GM18508 (cell line): ENCODE measurements around the gene PRKAG2.
"Not testable (repeated sequence)": the region's sequence is repeated elsewhere in the genome, so short reads cannot be mapped to it uniquely, and the experiment has no call there.

ENCODE experiments used
- ATAC-seq: cut with Tn5 transposase; IDR thresholded peaks from one replicate; pipeline ENCODE4 v1.9.1; 2021; ENCODE audit warnings: moderate number of reproducible peaks; ENCODE audit not compliant: insufficient read depth, unreplicated experiment

The PRKAG2 gene

DNA sequence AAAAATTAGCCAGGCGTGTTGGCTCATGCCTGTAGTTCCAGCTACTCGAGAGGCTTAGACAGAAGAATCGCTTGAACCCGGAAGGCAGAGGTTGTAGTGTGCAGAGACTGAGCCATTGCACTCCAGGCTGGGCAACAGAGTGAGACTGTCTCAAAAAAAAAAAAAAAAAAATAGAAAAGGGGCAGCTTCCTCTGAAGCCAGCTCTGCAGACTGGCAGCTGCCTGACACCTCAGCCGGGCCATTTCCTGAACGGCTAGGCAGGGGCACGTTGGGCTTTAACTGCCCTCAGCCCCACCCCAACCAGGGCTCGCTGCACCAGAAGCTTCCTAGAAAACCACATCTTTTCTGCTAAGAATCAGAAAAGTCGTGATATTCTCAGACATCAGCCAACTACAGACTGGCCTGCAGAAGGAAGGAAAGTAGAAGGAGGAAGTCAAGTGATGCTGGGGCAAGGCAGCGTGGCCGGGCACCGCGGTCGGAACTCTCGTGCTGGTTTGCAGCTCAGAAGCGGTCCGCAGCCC is 38.0 kb downstream of the PRKAG2 start:
- peak; percentile 70 for ATAC-seq

DNA sequence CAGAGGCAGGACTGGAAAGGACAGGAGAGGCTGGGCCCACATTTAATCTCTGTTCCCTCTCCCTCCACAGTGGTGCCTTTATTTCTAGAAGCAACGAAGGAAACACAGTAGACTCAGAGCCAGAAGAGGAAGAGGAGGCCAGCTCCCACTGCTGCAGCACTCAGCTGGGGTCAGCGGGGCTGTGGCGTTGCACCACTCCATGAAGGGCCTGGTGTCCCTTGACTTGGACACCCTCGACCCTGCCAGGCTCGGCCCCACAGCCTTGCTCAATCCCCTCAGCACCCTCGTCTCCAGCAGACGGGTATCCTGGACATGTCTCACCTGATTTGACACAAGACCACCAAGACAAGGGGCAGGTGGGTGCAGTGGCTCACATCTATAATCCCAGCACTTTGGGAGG is 38.8 kb downstream of the PRKAG2 start:
- no peak for ATAC-seq

DNA sequence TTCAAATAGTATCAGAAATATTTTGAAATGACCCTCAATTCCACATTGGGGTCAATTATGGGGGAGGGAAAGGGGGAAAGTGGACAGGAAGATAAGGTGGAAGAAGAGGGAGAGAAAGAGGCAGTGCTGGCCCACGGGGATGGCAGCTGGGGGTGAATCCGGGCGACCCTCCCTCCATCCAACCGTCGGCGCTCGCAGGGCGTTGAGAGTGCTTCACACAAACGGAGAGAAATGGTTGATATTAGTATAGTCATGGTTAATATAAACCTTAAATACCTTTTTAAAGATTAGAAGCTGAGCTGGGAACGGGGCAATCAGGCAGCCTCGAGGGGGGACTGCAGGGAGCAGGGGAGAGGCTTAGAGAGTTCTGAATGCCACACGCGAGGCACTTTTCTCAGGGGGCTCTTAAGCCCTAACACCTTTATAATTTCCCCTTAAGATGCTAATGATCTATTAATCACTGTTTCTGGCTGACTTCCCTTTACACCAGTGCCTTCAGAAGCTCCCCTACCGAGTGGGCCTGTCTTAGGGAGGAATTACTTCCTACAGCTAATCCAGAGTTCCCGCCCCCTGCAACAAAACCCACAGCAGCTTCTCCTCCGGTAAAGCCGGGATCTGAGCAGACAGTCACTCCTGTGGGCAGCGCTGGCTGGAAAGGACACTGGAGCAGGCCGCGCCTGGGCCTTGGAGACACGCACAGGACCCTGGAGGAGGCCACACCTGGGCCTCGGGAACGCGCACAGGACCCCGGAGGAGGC is 39.5 kb downstream of the PRKAG2 start:
- no peak for ATAC-seq

DNA sequence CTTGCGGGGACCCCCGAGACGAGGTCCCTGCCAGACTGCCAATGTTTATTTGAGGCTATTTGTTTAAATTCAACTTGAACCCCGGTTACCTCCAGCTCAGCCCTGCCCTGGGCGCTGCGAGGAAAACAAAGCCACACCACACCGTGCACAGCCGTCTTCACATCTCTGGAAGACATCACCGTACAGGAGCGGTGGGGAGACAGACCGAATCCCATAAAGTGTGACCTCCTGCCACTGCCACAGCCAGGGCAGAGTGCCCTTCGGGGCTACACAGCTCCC is 40.0 kb downstream of the PRKAG2 start:
- no peak for ATAC-seq

- ATAC-seq, result no peak
Observed at GRCh38 chr7:151836191-151836926, 40.6 kb downstream of the PRKAG2 start.

GRCh38 chr7:151835636-151836035 is 41.3 kb downstream of the PRKAG2 start:
- ATAC-seq, result no peak

DNA sequence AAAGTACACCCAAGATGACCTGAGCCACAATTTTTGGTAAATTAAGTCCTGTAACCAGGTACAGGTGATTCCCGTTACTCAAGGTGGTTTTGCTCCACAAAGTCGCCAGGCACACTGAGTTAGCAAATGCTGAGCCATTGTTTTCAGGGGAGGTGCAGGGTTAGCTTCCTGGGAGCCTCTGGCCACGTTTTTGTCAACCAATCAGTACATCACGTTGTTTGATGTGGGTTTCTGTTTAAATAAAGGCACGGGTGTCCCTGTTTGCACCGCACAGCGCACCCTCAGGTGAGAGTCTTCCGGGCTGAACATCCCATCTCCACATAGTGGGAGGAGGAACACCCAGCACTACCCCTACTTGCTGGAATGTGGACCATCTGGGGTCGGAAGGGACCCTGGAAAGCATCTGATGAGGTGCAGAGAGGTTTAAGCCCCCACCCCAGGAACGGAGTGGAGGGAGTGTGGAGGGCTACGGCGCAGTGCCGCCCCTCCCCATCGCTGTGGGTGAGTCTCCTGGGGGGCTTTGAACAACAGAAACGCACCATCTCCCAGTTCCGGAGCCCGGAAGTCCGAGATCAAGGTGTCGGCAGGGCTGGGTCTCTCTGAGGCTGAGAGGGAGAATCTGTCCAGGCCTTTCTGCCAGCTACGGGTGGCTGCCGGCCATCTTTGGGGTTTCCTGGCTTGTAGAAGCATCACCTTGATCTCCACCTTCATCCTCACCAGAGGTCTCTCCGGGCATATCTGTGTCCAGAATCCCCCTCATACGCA is 42.5 kb downstream of the PRKAG2 start:
- no peak for ATAC-seq

- no peak for ATAC-seq
Observed at GRCh38 chr7:151833691-151834090, 43.2 kb downstream of the PRKAG2 start.

GRCh38 chr7:151833213-151833651 is 43.7 kb downstream of the PRKAG2 start:
- ATAC-seq, result no peak

DNA sequence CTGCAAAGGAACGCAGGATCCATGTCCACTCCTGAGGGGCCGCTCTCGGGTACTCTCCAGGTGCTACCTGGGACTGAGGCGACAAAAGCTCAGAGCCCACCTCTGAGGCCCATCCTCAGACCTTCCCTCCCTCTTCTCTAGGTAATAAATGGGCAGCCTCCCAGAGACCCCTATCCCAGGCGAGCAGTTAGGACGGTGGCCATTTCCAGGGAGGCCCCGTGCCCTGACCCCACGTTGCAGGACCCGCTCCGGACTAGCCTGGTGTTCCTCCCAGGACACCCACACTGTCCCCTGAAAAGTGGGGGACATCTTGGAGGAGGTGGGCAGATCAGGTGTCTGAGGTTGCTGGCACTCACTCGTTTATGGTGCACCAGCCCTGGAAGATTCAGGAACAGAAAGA is 44.3 kb downstream of the PRKAG2 start:
- ATAC-seq, result no peak

- ATAC-seq, result no peak
Observed at GRCh38 chr7:151832138-151832537, 44.8 kb downstream of the PRKAG2 start.

GRCh38 chr7:151831606-151832005 is 45.3 kb downstream of the PRKAG2 start:
- ATAC-seq, result no peak

DNA sequence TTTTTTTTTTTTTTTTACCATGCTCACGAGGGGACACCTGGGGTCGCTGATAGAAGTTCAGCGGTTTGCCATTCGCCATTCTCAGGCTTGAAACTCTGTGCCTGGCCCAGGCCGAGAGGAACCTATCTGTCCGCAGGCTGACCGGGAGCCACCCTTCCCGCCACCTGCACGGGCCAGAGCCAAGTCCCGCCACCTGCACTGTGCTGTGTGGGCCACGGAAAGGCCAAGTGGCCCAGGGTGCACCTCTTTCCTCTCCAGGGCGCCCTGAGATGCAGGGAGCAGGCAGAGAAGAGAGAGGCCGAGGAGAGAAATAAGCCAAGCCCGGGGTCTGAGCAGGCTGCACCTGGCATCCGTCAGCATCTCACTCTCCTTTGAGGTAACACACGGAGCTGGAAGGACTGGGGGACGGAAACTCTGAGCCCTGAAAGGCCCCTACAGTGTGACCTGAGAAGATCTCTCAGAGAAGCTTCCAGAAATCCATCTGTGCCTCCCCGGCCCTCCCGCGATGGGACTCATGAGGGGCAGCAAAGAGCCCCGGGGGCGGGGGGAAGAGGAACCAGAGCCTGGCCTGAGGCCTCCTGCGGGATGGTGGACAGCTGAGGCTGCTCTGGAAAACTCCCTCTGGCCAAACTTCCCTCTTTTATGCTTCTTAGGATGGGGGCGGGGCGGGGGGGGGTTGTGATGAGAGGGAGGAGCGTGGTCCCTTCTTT is 46.6 kb downstream of the PRKAG2 start:
- no peak for ATAC-seq

DNA sequence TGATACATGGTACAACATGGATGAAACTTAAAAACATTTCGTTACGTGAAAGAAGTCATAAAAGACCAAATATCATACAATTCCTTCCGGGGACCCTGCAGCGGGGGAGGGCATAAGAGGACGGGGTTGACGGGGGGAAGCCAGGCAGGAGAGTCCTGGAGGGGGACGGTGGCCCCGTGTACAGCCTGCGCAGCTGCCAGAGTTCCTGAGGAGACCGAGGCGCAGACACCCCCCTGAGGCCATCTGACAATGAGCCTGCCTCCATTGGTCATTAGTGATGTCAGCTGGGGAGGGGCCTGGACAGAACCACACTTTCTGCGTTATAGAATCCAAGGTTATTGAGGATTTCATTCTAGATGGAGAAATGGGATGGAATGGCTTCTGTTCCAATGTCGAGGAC is 47.2 kb downstream of the PRKAG2 start:
- no peak for ATAC-seq

DNA sequence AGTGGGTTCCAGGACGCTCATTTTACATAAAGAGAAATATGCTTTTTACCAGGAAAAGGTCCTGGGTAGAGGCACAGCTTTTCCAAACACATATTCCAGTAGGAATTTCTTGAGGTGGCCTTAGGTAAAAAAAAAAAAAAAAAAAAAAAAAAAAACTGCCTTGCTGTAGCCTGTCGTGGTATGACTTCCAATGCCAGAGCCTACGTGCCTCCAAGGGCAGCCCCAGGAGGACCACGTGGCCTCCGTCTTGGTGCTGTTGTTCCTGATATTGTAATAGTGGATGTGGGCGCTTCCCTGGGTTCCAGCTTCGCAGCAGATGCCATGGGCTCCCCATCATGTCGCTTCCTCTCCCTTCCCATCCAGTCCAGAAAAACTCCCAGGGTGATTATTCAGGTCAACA is 49.3 kb downstream of the PRKAG2 start:
- no peak for ATAC-seq

DNA sequence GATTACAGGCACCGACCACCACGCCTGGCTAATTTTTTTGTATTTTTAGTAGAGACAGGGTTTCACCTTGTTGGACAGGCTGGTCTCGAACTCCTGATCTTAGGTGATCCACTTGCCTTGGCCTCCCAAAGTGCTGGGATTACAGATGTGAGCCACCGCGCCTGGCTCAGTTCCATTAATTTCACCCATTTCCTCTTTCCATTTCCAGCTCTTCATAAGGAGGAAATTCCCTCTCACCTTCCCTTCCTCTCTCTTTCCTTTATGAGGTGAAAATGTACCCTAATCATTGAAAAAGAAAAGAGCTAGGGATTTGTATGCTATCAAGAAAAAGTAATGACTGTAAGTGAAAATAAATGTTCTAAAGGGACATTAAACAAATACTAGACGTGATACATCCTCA is 50.6 kb downstream of the PRKAG2 start:
- not testable (repeated sequence) for ATAC-seq

GRCh38 chr7:151825721-151826120 is 51.2 kb downstream of the PRKAG2 start:
- no peak for ATAC-seq

DNA sequence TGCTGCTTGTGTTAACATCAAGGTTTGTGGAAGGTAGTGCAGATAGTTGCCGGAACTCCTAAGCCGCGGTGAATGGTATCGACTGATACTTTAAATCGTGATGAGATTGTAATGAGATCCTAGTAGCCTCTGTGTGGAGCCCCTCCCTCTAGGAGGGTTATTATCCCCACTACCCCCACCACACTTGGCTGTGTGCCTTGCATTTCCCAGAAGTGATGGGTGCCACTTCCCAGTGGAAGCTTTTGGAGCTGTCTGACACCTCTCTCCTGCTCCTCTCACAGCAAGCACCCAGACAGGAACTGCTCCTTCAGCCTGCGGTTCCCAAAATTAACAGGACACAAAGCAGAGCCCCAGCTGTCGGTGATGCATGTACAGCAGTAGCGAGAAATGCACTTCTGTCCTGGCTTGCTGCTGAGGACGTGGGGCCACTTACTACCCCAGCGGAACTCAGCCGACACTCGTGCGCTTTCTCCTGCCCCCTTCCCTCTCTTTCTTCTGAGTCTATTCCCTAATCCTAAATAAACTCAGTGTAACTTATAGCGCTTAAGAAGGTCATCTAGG is 52.5 kb downstream of the PRKAG2 start:
- no peak for ATAC-seq

- ATAC-seq, result no peak
Observed at GRCh38 chr7:151823566-151824372, 53.1 kb downstream of the PRKAG2 start.
